WTC11 (cell line): ENCODE results near the gene DLGAP5.

Source experiments
- CTCF ChIP-seq: fragments of 200-600 bp; IDR thresholded peaks from 2 replicates; pipeline ENCODE4 v1.8.0; 2022; ENCODE audit warnings: antibody characterized with exemption
- FOXJ3 ChIP-seq: sonication (generic); formaldehyde crosslinking; IDR thresholded peaks from 2 replicates; pipeline ENCODE4 v1.9.0; 2021; ENCODE audit warnings: missing genetic modification reagents, mild to moderate bottlenecking, borderline replicate concordance
- IRF1 ChIP-seq: sonication (generic); formaldehyde crosslinking; IDR thresholded peaks from 2 replicates; pipeline ENCODE4 v1.8.0; 2023; ENCODE audit warnings: missing genetic modification reagents
- OVOL2 ChIP-seq: fragments of 250-450 bp; sonication (Bioruptor Pico); IDR thresholded peaks from 2 replicates; pipeline ENCODE4 v1.9.0; 2021; ENCODE audit warnings: mild to moderate bottlenecking, borderline replicate concordance
- SMAD3 ChIP-seq: sonication (generic); formaldehyde crosslinking; IDR thresholded peaks from 2 replicates; pipeline ENCODE4 v1.8.0; 2022; ENCODE audit warnings: missing genetic modification reagents, mild to moderate bottlenecking, borderline replicate concordance

GRCh38 chr14:55212634-55213033, 21.2 kb upstream of the DLGAP5 start:
- TF ChIP-seq CTCF: no peak
- TF ChIP-seq SMAD3 (CRISPR knock-in tag): no peak
- TF ChIP-seq FOXJ3 (CRISPR knock-in tag): no peak
- TF ChIP-seq IRF1 (CRISPR knock-in tag): no peak
- no peak for TF ChIP-seq OVOL2 (CRISPR knock-in tag)
